Measurements from ENCODE around the gene CACNB2.

Gene CACNB2

DNA sequence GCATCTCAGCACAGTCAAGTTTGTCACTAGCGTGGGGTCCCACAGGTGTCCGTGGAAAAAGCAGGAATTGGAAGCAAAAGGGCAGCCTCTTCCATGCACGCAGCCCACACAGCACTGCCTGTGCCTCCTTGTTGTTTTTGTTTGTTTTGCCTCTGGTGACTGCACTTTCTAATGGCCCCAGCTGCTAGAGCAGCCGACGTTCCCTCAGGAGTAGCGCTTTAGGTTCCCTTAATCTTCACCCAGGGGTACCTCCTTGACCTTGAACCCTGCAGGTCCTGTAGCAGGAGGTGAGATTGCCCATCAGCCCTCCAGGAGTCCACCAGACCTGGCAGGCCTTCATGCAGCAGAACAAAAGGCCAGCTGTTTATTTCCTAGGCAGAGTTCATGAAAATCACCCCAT lies 210.1 kb downstream of the CACNB2 start:
- no peak for DNase-seq

- DNase-seq = no peak
Measured at GRCh38 chr10:18351421-18351820, 211.2 kb downstream of the CACNB2 start.

- no peak for DNase-seq
Measured at GRCh38 chr10:18352175-18352574, 212.0 kb downstream of the CACNB2 start.

- DNase-seq = no peak
Measured at GRCh38 chr10:18359812-18360211, 219.6 kb downstream of the CACNB2 start.

GRCh38 chr10:18362892-18363291 lies 222.7 kb downstream of the CACNB2 start:
- DNase-seq = no peak

DNA sequence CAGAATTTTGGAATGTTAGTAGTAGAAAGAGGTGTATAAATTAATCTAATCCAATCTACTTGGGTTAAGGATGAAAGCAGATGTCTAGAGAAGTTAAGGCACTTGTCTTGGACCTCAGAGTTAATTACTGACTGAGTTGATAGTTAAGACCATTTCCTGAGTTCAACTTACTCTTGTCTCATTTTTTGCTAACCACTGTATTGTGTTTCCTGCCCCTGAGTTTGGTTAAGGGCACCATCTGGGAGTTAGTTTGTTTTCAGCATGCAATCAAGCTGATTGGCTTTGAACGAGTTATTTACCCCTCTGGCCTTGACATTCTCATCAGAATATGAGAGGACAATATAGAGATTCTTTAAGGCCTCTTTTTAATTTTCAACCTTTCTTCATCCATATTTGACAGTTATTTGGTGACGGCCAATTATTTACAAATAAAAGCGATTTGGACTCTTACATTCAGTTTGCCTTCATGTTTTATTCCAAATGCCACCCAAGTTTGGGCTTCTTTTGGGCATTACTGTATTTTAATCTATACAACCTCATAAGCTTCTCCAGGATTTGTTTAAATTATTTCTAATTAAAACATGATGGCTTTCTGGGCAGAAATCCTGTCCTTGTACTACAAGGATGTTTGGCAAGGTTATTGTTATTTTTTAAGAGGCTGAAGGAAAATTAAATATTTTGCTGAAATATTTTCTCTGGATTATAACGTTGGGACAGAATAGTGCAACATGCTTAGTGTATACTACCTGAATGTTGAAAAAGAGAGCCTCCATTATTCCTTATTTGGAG lies 225.0 kb downstream of the CACNB2 start:
- no peak for DNase-seq

GRCh38 chr10:18367840-18368239 lies 227.6 kb downstream of the CACNB2 start:
- DNase-seq = no peak

GRCh38 chr10:18368273-18368672 lies 228.0 kb downstream of the CACNB2 start:
- DNase-seq = no peak

DNA sequence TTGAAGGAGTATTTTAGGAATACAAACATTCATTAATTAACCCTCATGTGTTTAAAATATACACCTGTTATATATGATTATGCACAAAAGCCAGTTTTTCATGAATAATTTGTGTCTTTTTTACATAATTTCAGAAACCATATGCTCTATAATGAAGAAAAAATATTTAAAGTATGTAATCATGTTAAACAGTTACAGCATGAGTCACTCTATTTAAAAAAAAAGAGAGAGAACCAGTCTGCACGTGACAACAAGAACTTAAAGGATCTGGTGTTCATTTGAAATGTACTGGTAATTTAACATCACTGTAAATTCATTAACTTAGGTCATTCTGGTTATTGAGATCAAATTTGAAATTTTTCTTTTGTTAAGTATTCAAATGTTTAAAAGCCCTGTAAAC lies 228.5 kb downstream of the CACNB2 start:
- no peak for DNase-seq

DNA sequence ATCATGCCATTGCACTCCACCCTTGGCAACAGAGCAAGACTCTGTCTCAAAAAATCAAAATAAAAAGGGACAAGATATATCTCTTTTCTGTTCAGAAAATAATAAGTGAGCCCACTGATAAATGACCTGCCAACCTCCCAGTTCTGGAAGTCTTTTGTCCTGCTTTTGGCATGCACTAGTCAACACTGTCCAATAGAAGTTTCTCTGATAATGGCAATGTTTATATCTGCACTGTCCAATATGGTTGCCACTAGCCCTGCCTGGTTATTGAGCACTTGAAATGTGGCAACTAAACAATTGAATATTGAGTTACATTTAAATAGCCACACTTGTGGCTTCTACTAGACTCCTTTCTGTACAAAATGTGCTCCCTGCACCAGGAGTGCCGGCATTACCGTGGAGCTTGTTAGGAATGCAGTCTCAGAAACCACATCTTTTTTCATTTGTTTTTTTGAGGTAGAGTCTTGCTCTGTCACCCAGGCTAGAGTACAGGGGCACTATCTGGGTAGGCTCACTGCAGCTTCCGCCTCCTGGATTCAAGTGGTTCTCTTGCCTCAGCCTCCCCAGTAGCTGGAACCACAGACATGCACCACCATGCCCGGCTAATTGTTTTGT lies 229.7 kb downstream of the CACNB2 start:
- DNase-seq = no peak

DNA sequence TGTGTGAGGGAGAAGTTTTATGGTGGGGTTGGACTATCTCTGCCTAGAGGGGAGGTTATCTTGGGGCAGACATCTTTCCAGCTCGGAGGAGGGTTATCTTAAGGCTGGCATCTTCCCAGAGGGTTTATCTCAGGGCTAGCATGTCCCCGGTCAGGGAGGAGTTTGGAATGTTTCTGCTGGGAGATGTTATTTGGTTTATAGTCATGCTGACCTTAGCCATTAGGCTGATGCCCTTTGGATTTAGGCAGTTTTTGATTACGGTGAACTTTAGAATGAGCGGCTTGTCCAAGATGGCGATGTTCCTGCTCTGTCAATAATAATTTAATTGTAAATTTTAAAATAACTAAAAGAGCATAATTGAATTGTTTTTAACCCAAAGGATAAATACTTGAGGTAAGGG lies 236.4 kb downstream of the CACNB2 start:
- DNase-seq = no peak

DNA sequence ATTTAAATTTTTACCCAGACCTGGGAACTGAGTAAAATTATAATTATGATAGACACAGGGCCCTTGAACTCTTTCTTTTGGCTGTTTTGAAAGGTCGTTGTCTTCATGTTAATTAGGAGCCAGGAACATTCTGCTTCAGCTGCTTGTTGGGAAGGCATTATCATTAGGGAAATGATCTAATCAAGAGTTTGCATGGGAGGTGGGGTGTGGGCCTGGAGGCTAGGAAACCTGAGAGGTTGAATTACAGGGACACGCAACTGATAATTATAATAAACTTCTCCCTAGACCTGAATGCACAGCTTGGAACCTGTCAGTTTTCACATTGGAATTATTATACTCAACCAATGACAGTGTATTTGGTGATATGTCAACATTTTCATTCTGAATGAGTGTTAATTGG lies 237.7 kb downstream of the CACNB2 start:
- DNase-seq = no peak

GRCh38 chr10:18378766-18379165 lies 238.5 kb downstream of the CACNB2 start:
- no peak for DNase-seq

DNA sequence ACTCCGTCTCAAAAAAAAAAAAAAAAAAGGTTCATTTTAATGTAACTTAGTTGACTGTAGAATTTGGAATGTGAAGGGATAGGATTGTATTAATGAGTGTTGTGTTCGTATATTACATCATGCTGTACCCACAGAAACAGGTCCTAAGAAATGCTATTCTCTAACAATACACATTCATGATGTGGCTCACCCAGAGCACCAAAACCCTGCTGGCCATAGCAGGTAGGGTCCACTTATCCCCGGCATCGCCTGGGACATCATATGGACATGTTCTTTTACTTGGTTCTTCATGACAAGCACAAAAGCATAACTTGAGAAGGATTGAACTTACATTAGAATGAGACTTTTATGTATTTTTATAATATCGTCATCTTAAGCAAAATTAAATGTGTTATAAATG lies 241.5 kb downstream of the CACNB2 start:
- DNase-seq = no peak

- DNase-seq = no peak
Measured at GRCh38 chr10:18397906-18398305, 257.7 kb downstream of the CACNB2 start.

- DNase-seq = no peak
Measured at GRCh38 chr10:18399158-18399557, 258.9 kb downstream of the CACNB2 start.

DNA sequence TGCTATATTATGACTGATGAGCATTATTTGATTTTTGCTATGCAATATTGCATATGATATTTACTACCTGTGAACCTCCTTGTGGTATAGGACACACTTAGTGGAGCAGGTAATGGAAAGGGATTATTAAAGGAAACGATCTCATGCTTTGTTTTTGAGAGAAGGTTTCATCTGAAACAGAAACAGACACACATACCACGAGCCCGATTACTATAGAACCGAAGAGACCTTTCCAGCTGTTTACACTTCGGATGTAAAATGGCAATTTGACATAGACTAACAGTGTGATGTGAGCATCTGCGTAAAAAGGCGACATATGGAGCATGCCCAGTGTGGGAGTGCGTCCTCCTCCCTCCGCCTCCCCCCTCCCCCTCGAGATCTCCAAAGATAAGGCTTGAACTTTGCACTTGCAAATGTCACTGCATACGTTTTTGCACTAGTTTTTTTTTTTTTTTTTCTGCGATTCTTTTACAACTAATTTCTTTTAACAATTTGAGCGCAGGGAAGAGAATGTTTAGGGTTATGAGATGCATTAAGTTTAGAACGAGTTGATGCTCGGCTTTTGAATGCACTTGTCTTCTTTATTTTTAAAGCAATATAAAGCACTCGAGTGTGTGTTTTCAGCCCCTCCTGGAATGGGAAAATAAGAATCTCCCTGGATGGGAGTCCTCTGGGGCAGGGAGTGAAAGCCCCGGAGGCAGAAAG lies 260.1 kb downstream of the CACNB2 start:
- DNase-seq = no peak

GRCh38 chr10:18400906-18401245 lies 260.7 kb downstream of the CACNB2 start:
- no peak for DNase-seq

DNA sequence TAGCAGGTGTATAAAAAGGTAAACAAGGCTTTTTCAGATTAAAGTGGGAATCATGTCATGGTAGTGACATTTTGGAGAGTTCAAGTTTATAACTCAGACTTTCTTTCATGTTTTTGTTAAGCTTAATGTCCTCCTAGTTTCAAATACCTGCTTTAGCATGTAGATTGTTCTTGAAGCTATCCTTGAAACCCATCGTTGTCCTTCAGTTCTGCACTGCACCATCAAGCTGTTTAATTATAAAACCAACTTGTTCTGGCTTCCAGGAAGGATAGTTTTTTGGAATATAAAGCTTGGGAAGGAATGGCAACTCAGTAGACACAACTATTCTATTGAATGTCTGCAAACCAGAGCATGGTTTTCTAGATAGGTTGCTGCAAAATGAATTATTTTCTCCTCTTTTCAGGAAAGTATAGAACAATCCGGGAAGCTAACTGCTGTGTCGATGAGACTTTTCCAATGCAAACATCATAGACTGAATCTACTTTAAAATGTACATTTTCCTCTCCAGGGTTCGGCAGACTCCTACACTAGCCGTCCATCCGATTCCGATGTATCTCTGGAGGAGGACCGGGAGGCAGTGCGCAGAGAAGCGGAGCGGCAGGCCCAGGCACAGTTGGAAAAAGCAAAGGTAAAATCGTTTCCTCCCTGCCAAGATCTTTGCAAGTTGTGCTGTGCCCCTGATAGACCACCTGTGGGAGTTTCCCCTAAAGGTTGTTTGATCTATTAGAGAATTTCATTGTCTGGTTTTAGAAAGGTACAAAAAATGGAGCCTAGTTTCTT lies 261.4 kb downstream of the CACNB2 start:
- DNase-seq = no peak

GRCh38 chr10:18402853-18403252 lies 262.6 kb downstream of the CACNB2 start:
- no peak for DNase-seq

DNA sequence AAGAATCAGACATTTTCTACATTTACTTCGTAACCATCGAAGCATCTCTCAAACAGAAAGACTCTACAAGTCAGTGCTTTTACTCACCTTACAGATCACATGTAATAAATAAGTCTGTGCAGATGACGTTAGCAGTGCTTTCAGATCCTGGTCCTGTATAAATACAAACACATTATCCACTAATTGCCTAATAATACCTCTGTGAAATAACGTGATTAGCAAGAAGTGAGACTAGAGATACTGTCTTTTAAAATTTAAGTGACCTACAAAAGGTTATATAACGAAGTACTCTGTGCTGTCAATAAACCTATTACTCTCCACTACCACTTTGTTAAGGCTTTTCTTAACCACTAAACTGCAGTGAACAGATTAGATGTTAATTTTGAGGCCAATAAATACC lies 264.3 kb downstream of the CACNB2 start:
- no peak for DNase-seq

DNA sequence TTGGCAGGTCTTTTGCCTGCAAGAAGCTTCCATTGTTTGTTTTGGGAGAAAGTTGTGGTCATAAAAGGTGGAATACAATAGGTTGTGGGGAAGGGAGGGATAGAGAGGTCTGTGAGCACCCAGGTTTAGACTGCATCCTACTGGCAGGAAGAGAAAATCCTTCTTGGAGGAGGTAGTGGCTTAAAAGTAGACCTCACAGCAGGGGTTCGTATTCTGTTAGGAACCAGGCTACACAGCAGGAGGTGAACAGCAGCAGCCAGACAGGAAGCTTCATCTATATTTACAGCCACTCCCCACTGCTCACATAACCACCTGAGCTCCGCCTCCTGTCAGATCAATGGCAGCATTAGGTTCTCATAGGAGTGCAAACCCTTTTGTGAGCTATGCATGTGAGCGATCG lies 265.9 kb downstream of the CACNB2 start:
- no peak for DNase-seq

DNA sequence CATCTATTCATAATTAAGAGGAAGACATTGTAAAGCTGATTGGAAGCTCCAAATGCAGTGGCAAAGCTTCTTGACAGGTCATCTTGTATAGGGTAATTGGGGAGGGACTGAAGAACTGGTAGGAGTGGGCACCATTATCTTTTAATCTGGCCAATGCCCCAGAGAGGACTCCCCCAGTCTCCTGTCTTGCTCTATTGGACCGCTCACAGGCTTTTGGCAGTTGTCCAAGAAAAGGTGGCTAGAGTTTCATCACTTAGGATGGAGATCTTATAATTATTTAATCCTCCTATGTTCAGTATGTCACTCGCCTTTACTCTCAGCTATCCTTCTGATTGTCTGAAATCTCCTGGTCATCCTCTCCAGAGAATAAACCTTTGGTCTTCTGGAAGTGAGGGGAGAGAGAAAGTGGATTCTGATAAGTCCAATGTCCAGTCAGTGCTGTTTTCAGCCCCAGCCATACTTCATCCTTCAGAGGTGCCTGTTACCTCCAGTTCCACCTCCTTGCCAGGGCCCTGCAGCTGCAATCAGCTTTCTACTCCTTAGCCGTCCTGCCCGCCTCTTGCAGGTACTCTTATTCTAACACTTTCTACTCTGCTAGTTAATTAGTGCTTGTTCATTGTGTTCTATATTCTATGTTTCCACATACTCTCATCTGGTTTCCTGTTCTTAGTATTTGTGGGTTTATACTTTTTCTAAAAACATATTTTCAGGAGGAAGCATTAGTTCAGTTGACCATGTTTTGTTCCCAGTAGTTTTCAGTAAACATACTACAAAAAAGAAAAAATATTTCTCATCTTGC lies 269.6 kb downstream of the CACNB2 start:
- no peak for DNase-seq
